Bronchial epithelial cell (primary cell): ENCODE data around the gene BTBD18. TPM values are rescaled to one million over a fixed set of nuclear protein-coding genes. Genes with fewer than 3 reads are reported as not detected.
A peak's percentile ranks its signal among the peaks of the same experiment; 100 is the strongest.

Experiments
- DNase-seq: peaks from one replicate; pipeline ENCODE4 v3.0.0-alpha.2; 2010; ENCODE audit warnings: low read depth
- FAIRE-seq: peaks from 2 replicates; lab custom pipeline; 2011; peaks lifted over from hg19 to GRCh38; lab: Jason Lieb, UNC
- H3K27me3 ChIP-seq: 2 replicates; pipeline ENCODE4 v1.5.1; 2011; ENCODE audit warnings: low read length; ENCODE audit not compliant: control insufficient read depth, insufficient read depth
- H3K36me3 ChIP-seq: 2 replicates; pipeline ENCODE4 v1.5.1; 2011; ENCODE audit warnings: low read length; ENCODE audit not compliant: control insufficient read depth, insufficient read depth
- H3K4me3 ChIP-seq: 2 replicates; pipeline ENCODE4 v1.5.1; 2011; ENCODE audit warnings: mild to moderate bottlenecking, low read depth, low read length, control low read depth
- CTCF ChIP-seq: IDR thresholded peaks from 2 replicates; pipeline ENCODE4 v1.5.1; 2011; ENCODE audit warnings: mild to moderate bottlenecking, moderate library complexity, low read length, control low read depth, inconsistent platforms; ENCODE audit not compliant: insufficient read depth, severe bottlenecking
- total RNA-seq: library from RNA; depleted of rRNA; stranded (reverse); fragments of >200 nt; gene quantifications from 2 replicates; pipeline ENCODE4 v1.2.1, GENCODE V29; 2014

BTBD18 gene
- total RNA-seq, 1 donor from 2014 or later: not detected

GRCh38 chr11:57704932-57705331 lies 46.7 kb downstream of the BTBD18 start:
- peaks cover 7% of the 10 kb centered on the region for H3K36me3 ChIP-seq
- no peak for DNase-seq
- TF ChIP-seq CTCF: no peak
- no peak overlapping the region for H3K4me3 ChIP-seq
- FAIRE-seq: no peak
- H3K27me3 ChIP-seq: no peaks in the 10 kb centered on the region

- Histone ChIP-seq H3K36me3 (peaks cover 19% of the 10 kb centered on the region), H3K4me3 (no peak overlapping the region), H3K27me3 (no peaks in the 10 kb centered on the region)
- FAIRE-seq (no peak), DNase-seq (peak; percentile 27)
- TF ChIP-seq CTCF: no peak
Measured at GRCh38 chr11:57703341-57703740, 48.3 kb downstream of the BTBD18 start.

- DNase-seq (no peak), FAIRE-seq (no peak)
- H3K4me3 ChIP-seq: no peak overlapping the region
- peaks cover 32% of the 10 kb centered on the region for H3K36me3 ChIP-seq
- TF ChIP-seq CTCF: no peak
- no peaks in the 10 kb centered on the region for H3K27me3 ChIP-seq
Measured at GRCh38 chr11:57700425-57700824, 51.2 kb downstream of the BTBD18 start.

- TF ChIP-seq CTCF: no peak
- FAIRE-seq: no peak
- no peak for DNase-seq
- Histone ChIP-seq H3K4me3 (no peak overlapping the region), H3K27me3 (no peaks in the 10 kb centered on the region), H3K36me3 (peaks cover 33% of the 10 kb centered on the region)
Measured at GRCh38 chr11:57699813-57700212, 51.8 kb downstream of the BTBD18 start.

GRCh38 chr11:57698843-57699365 lies 52.7 kb downstream of the BTBD18 start:
- TF ChIP-seq CTCF: no peak
- FAIRE-seq (no peak), DNase-seq (no peak)
- H3K27me3 ChIP-seq: no peaks in the 10 kb centered on the region
- peaks cover 31% of the 10 kb centered on the region for H3K36me3 ChIP-seq
- H3K4me3 ChIP-seq: no peak overlapping the region

Other genes with a start within 250 kb of the BTBD18 start
- gene SLC43A1, start 236.1 kb downstream of the BTBD18 start, total RNA-seq: 1.0 and 1.3 TPM in 2 replicates
- 71.2 and 86.9 TPM in 2 replicates for gene TIMM10, start 221.1 kb downstream of the BTBD18 start, total RNA-seq
- not detected in 2 replicates for gene SMTNL1, start 214.2 kb downstream of the BTBD18 start, total RNA-seq
- 7.4 and 13.6 TPM in 2 replicates for gene UBE2L6, start 184.1 kb downstream of the BTBD18 start, total RNA-seq
- 1.3 and 2.0 TPM in 2 replicates for gene SERPING1, start 154.1 kb downstream of the BTBD18 start, total RNA-seq
- gene YPEL4, start 101.9 kb downstream of the BTBD18 start, total RNA-seq: 0.26 TPM in 1 of 2 replicates, not detected in the other
- gene CLP1, start 94.1 kb downstream of the BTBD18 start, total RNA-seq: 15.7 and 28.2 TPM in 2 replicates
- 30.3 and 43.5 TPM in 2 replicates for gene ZDHHC5, start 83.7 kb downstream of the BTBD18 start, total RNA-seq
- gene MED19, start 39.6 kb downstream of the BTBD18 start, total RNA-seq: 13.2 and 17.2 TPM in 2 replicates
- 70.5 and 71.3 TPM in 2 replicates for gene TMX2, start 39.2 kb downstream of the BTBD18 start, total RNA-seq
- gene SELENOH, start 10.3 kb downstream of the BTBD18 start, total RNA-seq: 89.4 and 139 TPM in 2 replicates
- gene CTNND1, start 10.0 kb upstream of the BTBD18 start, total RNA-seq: 131 and 227 TPM in 2 replicates